ENCODE measurements around the gene DACT2. TPM values are rescaled to one million over a fixed set of nuclear protein-coding genes. Genes with fewer than 3 reads are reported as not detected.

The DACT2 gene
- total and polyA plus RNA-seq, 9 of the 15 experiments (the other 6 are each of a cell fraction or from before 2014, with no cell fraction given), result not detected

DNA sequence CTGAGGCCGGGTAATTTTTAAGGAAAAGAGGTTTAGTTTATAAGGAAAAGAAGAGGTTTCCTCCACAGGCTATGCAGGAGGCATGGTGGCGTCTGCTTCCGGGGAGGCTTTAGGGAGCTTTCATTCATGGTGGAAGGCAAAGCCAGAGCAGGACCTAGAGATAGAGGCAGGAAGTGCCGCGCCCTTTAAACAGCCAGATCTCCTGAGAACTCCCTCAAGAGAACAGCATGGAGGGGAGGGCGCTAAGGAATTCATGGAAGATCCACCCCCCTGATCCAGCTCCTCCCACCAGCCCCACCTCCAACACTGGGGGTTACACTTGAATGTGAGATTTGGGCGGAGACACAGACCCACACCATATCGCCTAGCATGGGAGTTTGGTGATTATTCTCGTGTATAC is 13.9 kb upstream of the DACT2 start:
- Histone ChIP-seq H2AFZ (ENCODE audit: low read depth, low read length) (peak overlapping the region; percentile 69), H3K4me1 (replicated peaks in 1 of 2; ENCODE audit: control insufficient read depth in 2 of 2, insufficient read depth in 2 of 2, low read length in 2 of 2) (no peaks in the 10 kb centered on the region), H3K4me3 (no peak overlapping the region), H3K36me3 (ENCODE audit: control insufficient read depth, insufficient read depth, low read length) (no peaks in the 10 kb centered on the region), H3K9me1 (ENCODE audit: control insufficient read depth, insufficient read depth, low read length) (no peaks in the 10 kb centered on the region), H3K4me2 (ENCODE audit: insufficient read depth, low read length) (peak overlapping the region; percentile 23; the same call in 1 of the 2 replicates), H3K79me2 (ENCODE audit: control insufficient read depth, insufficient read depth, low read length) (no peaks in the 10 kb centered on the region), H3K27me3 (ENCODE audit: control insufficient read depth in 2 of 2, insufficient read depth in 2 of 2, low read length in 2 of 2) (peaks cover 0 to 16% of the 10 kb centered on the region in 2 experiments; a peak in 2 of 5 replicates), H4K20me1 (replicated peaks; ENCODE audit: control insufficient read depth, insufficient read depth, low read length) (no peaks in the 10 kb centered on the region), H3K9me3 (replicated peaks; ENCODE audit: control insufficient read depth, insufficient read depth, low read depth, low read length) (no peaks in the 10 kb centered on the region), H3K9ac (ENCODE audit: insufficient read depth in 1 of 2, low read depth in 2 of 2, low read length in 2 of 2) (no peak overlapping the region), H3K27ac (ENCODE audit: extremely low read depth, low read depth, low read length) (no peak overlapping the region)
- intact Hi-C loops (cut with micrococcal nuclease), result no loop called here
- ATAC-seq (peak; percentile 98), DNase-seq (ENCODE audit: extremely low read depth in 1 of 4, low spot score in 3 of 4) (peak; percentile 41 to 54 (median 45)), FAIRE-seq (peak; percentile 11)
- WGBS (ENCODE audit: insufficient coverage, low coverage, missing lambda C conversion rate), result 0% methylated on average over 9 of the region's 9 CpGs
- ChIA-PET POLR2A (interaction anchor here (1.3 kb wide), 1 partner anchor 143 kb away, joined by 3 read pairs; no protein-coding TSS in a partner anchor), CTCF (ENCODE audit: low intra/inter-chr PET ratio) (no interaction called here)
- no TSS peak for BruUV-seq (replicated peaks)
- in situ Hi-C loops (cut with MboI), result no loop called here
- TF ChIP-seq ZNF57 (CRISPR knock-in tag; IDR thresholded peaks at IDR 0.05) (no peak), ADNP (tag; IDR thresholded peaks at IDR 0.05) (no peak), CBX2 (IDR thresholded peaks at IDR 0.05; ENCODE audit: insufficient read depth, low read length, poor library complexity, severe bottlenecking) (no peak), SIN3A (IDR thresholded peaks at IDR 0.05; ENCODE audit: borderline replicate concordance in 2 of 2, control insufficient read depth in 1 of 2, low read depth in 2 of 2, low read length in 2 of 2) (no peak), RBM14 (IDR thresholded peaks at IDR 0.05; ENCODE audit: borderline replicate concordance, insufficient read depth, low read depth, low read length) (no peak), KLF1 (tag; IDR thresholded peaks at IDR 0.05) (0 out of 2 replicates have a peak, but pooled peaks have one; percentile 47), HOXB6 (CRISPR knock-in tag; IDR thresholded peaks at IDR 0.05; ENCODE audit: borderline replicate concordance) (no peak), ELF1 (tag; IDR thresholded peaks at IDR 0.05) (peak; percentile 58), GABPA (tag; conservative IDR thresholded peaks at IDR 0.05; ENCODE audit: low read depth) (peak; percentile 48), ATF1 (CRISPR knock-in tag; IDR thresholded peaks at IDR 0.05) (no peak), ATF1 (tag; IDR thresholded peaks at IDR 0.05) (0 out of 2 replicates have a peak, but pooled peaks have one; percentile 29), RUNX1 (IDR thresholded peaks at IDR 0.05; ENCODE audit: low read depth) (no peak)
- TF ChIP-seq, protein P1, sequence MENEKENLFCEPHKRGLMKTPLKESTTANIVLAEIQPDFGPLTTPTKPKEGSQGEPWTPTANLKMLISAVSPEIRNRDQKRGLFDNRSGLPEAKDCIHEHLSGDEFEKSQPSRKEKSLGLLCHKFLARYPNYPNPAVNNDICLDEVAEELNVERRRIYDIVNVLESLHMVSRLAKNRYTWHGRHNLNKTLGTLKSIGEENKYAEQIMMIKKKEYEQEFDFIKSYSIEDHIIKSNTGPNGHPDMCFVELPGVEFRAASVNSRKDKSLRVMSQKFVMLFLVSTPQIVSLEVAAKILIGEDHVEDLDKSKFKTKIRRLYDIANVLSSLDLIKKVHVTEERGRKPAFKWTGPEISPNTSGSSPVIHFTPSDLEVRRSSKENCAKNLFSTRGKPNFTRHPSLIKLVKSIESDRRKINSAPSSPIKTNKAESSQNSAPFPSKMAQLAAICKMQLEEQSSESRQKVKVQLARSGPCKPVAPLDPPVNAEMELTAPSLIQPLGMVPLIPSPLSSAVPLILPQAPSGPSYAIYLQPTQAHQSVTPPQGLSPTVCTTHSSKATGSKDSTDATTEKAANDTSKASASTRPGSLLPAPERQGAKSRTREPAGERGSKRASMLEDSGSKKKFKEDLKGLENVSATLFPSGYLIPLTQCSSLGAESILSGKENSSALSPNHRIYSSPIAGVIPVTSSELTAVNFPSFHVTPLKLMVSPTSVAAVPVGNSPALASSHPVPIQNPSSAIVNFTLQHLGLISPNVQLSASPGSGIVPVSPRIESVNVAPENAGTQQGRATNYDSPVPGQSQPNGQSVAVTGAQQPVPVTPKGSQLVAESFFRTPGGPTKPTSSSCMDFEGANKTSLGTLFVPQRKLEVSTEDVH (IDR thresholded peaks at IDR 0.05; ENCODE audit: low read depth, partially characterized antibody), result no peak
- TF ChIP-seq, protein P2, sequence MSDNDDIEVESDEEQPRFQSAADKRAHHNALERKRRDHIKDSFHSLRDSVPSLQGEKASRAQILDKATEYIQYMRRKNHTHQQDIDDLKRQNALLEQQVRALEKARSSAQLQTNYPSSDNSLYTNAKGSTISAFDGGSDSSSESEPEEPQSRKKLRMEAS (CRISPR knock-in tag; IDR thresholded peaks at IDR 0.05), result no peak
- TF ChIP-seq, protein P3, sequence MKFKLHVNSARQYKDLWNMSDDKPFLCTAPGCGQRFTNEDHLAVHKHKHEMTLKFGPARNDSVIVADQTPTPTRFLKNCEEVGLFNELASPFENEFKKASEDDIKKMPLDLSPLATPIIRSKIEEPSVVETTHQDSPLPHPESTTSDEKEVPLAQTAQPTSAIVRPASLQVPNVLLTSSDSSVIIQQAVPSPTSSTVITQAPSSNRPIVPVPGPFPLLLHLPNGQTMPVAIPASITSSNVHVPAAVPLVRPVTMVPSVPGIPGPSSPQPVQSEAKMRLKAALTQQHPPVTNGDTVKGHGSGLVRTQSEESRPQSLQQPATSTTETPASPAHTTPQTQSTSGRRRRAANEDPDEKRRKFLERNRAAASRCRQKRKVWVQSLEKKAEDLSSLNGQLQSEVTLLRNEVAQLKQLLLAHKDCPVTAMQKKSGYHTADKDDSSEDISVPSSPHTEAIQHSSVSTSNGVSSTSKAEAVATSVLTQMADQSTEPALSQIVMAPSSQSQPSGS (CRISPR knock-in tag; IDR thresholded peaks at IDR 0.05), result no peak
- TF ChIP-seq, protein P4, sequence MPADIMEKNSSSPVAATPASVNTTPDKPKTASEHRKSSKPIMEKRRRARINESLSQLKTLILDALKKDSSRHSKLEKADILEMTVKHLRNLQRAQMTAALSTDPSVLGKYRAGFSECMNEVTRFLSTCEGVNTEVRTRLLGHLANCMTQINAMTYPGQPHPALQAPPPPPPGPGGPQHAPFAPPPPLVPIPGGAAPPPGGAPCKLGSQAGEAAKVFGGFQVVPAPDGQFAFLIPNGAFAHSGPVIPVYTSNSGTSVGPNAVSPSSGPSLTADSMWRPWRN (IDR thresholded peaks at IDR 0.05; ENCODE audit: low read depth), result no peak
- TF ChIP-seq, protein P5, sequence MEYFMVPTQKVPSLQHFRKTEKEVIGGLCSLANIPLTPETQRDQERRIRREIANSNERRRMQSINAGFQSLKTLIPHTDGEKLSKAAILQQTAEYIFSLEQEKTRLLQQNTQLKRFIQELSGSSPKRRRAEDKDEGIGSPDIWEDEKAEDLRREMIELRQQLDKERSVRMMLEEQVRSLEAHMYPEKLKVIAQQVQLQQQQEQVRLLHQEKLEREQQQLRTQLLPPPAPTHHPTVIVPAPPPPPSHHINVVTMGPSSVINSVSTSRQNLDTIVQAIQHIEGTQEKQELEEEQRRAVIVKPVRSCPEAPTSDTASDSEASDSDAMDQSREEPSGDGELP (CRISPR knock-in tag; IDR thresholded peaks at IDR 0.05; ENCODE audit: borderline replicate concordance), result no peak
